Stomach (tissue), 9 donors: Measurements from ENCODE around the gene SUPT7L. TPM values are rescaled to one million over a fixed set of nuclear protein-coding genes. Genes with fewer than 3 reads are reported as not detected.

ENCODE experiments used
- DNase-seq, 2 donors: peaks; one replicate each; pipeline versions ENCODE4 v3.0.0 to v3.0.0-alpha.2; 2013 to 2019
- H3K27ac ChIP-seq, 5 donors: fragments of 200-600 bp in 4 of 5; sonication (generic) in 4 of 5; one replicate each; pipeline ENCODE4 v1.5.1; 2013 to 2019; ENCODE audit warnings: mild to moderate bottlenecking in 1 of 5, moderate library complexity in 1 of 5
- H3K27me3 ChIP-seq, 3 donors: fragments of 200-600 bp; sonication (generic); one replicate each; pipeline ENCODE4 v1.5.1; 2017 to 2019; ENCODE audit warnings: mixed run types in 1 of 3
- H3K36me3 ChIP-seq, 4 donors: fragments of 200-600 bp; sonication (generic); 1 replicate in 3 of 4; 2 replicates in 1 of 4; pipeline ENCODE4 v1.5.1; 2016 to 2019
- H3K4me1 ChIP-seq, 4 donors: fragments of 200-600 bp; sonication (generic); one replicate each; pipeline ENCODE4 v1.5.1; 2016 to 2019
- H3K4me3 ChIP-seq, 4 donors: fragments of 200-600 bp; sonication (generic) in 3 of 4; one replicate each; pipeline ENCODE4 v1.5.1; 2016 to 2019; ENCODE audit warnings: mild to moderate bottlenecking in 1 of 4
- H3K9me3 ChIP-seq, 4 donors: fragments of 200-600 bp; sonication (generic); one replicate each; pipeline ENCODE4 v1.5.1; 2016 to 2019
- CTCF ChIP-seq, 7 experiments: fragments of 450-650 bp in 4 of 7; fragments of 200-600 bp in 3 of 7; sonication (generic) in 3 of 7; IDR thresholded peaks; one replicate each; pipeline ENCODE4 v1.5.1; 2016 to 2019; ENCODE audit warnings: antibody characterized with exemption in 7 of 7, control low read depth in 2 of 7, mild to moderate bottlenecking in 1 of 7
- EP300 ChIP-seq: sonication (generic); formaldehyde crosslinking; IDR thresholded peaks from one replicate; pipeline ENCODE4 v1.6.1; 2017; ENCODE audit warnings: antibody characterized with exemption
- POLR2A ChIP-seq, 4 donors: fragments of 450-650 bp; IDR thresholded peaks; one replicate each; pipeline ENCODE4 v1.6.1; 2016; ENCODE audit warnings: antibody characterized with exemption in 4 of 4, control low read depth in 2 of 4, mild to moderate bottlenecking in 1 of 4, moderate library complexity in 1 of 4
- POLR2AphosphoS5 ChIP-seq, 3 donors: sonication (generic); formaldehyde crosslinking; IDR thresholded peaks; one replicate each; pipeline ENCODE4 v1.6.1; 2016; ENCODE audit warnings: antibody characterized with exemption in 3 of 3
- WGBS, 5 donors: extraction: QIAGEN DNeasy Blood & Tissue Kit in 3 of 5; methylation state at CpG; one replicate each; pipeline versions ENCODE4 v1.1.5 to v1.1.7; 2013 to 2018; 5-methylcytosine and 5-hydroxymethylcytosine counted together
- intact Hi-C: fragments of 100-400 bp; cut with DNase I; formaldehyde crosslinking; loops from one replicate; pipeline ENCODE4 v1.15.1; 2023; ENCODE audit warnings: low total_unique reads
- polyA plus RNA-seq, 3 donors: library from polyadenylated mRNA; stranded (reverse); fragments of 200-250 nt; gene quantifications; one replicate each; pipeline ENCODE4 v1.2.3, GENCODE V29; 2013
- total RNA-seq, 5 donors: library from RNA; depleted of rRNA; stranded (reverse); fragments of >200 nt; gene quantifications; one replicate each; pipeline versions ENCODE4 v1.1.0 to v1.2.3, GENCODE V29; 2014 to 2016
- donor health status: healthy with polysubstance abuse.
- donor health status: Bipolar disorder and iron deficiency.
- donor health status: healthy.

The SUPT7L gene
- total and polyA plus RNA-seq, 8 donors: 10.1 to 50.9 (median 24.9) TPM

- no peak for DNase-seq
- H3K27ac ChIP-seq: peak overlapping the region; percentile 83 to 96 (median 94)
- no peak for TF ChIP-seq EP300
- TF ChIP-seq POLR2A (IDR thresholded peaks at IDR 0.05): no peak
- TF ChIP-seq CTCF (IDR thresholded peaks at IDR 0.05): no peak
- TF ChIP-seq POLR2AphosphoS5 (IDR thresholded peaks at IDR 0.05): no peak
- WGBS, 5 donors: 2 to 12% (median 4%) methylated on average over 9 to 28 of the region's 28 CpGs
- peaks cover 17 to 54% (median 40%) of the 10 kb centered on the region in 4 donors for H3K4me1 ChIP-seq
- H3K4me3 ChIP-seq: peak overlapping the region; percentile 66 to 99 (median 91)
- H3K36me3 ChIP-seq: peaks cover 28 to 57% (median 55%) of the 10 kb centered on the region in 4 donors
- intact Hi-C loops: no loop called here
- H3K9me3 ChIP-seq: no peaks in the 10 kb centered on the region
- H3K27me3 ChIP-seq: no peaks in the 10 kb centered on the region
These were observed 750 bp upstream of the SUPT7L start for GRCh38 chr2:27664154-27664574.

GRCh38 chr2:27661371-27661770, 2.0 kb downstream of the SUPT7L start:
- Histone ChIP-seq H3K36me3 (peaks cover 27 to 57% (median 56%) of the 10 kb centered on the region in 4 donors), H3K9me3 (no peaks in the 10 kb centered on the region), H3K27me3 (no peaks in the 10 kb centered on the region), H3K4me3 (no peak overlapping the region), H3K27ac (no peak overlapping the region), H3K4me1 (peaks cover 17 to 63% (median 39%) of the 10 kb centered on the region in 4 donors)
- WGBS, 5 donors: 80 to 91% (median 90%) methylated on average over 1 of the region's 1 CpG
- no peak for DNase-seq
- TF ChIP-seq CTCF (IDR thresholded peaks at IDR 0.05) (no peak), POLR2AphosphoS5 (IDR thresholded peaks at IDR 0.05) (no peak), EP300 (no peak), POLR2A (IDR thresholded peaks at IDR 0.05) (no peak)
- intact Hi-C loops: no loop called here

GRCh38 chr2:27655155-27655951, 8.1 kb downstream of the SUPT7L start:
- H3K9me3 ChIP-seq: no peaks in the 10 kb centered on the region
- TF ChIP-seq POLR2AphosphoS5 (IDR thresholded peaks at IDR 0.05): no peak
- no peak for TF ChIP-seq POLR2A (IDR thresholded peaks at IDR 0.05)
- TF ChIP-seq CTCF (IDR thresholded peaks at IDR 0.05): no peak
- no peak for TF ChIP-seq EP300
- no peaks in the 10 kb centered on the region for H3K27me3 ChIP-seq
- DNase-seq: no peak
- no peak overlapping the region for H3K27ac ChIP-seq
- no peak overlapping the region for H3K4me3 ChIP-seq
- H3K4me1 ChIP-seq: peaks cover 0 to 28% (median 0%) of the 10 kb centered on the region in 4 donors
- H3K36me3 ChIP-seq: peaks cover 57 to 99% (median 99%) of the 10 kb centered on the region in 4 donors
- 57 to 74% (median 68%) methylated on average over 7 of the region's 7 CpGs for WGBS, 5 donors
- intact Hi-C loops: no loop called here

- Histone ChIP-seq H3K27ac (no peak overlapping the region), H3K27me3 (no peaks in the 10 kb centered on the region), H3K9me3 (no peaks in the 10 kb centered on the region), H3K4me1 (peaks cover 0 to 8% (median 0%) of the 10 kb centered on the region in 4 donors), H3K36me3 (peaks cover 71 to 100% (median 100%) of the 10 kb centered on the region in 4 donors), H3K4me3 (no peak overlapping the region)
- TF ChIP-seq POLR2AphosphoS5 (IDR thresholded peaks at IDR 0.05): no peak
- WGBS, 5 donors: 85 to 100% (median 93%) methylated on average over 2 of the region's 2 CpGs
- intact Hi-C loops: no loop called here
- no peak for DNase-seq
These were observed 10.0 kb downstream of the SUPT7L start for GRCh38 chr2:27653397-27653796.

- peaks cover 77 to 100% (median 100%) of the 10 kb centered on the region in 4 donors for H3K36me3 ChIP-seq
- TF ChIP-seq EP300: no peak
- TF ChIP-seq POLR2A (IDR thresholded peaks at IDR 0.05): no peak
- no peak for TF ChIP-seq POLR2AphosphoS5 (IDR thresholded peaks at IDR 0.05)
- TF ChIP-seq CTCF (IDR thresholded peaks at IDR 0.05): no peak
- no peak overlapping the region for H3K4me3 ChIP-seq
- peaks cover 0 to 2% (median 0%) of the 10 kb centered on the region in 4 donors for H3K4me1 ChIP-seq
- 81 to 98% (median 89%) methylated on average over 1 of the region's 1 CpG for WGBS, 5 donors
- intact Hi-C loops: no loop called here
- H3K9me3 ChIP-seq: no peaks in the 10 kb centered on the region
- H3K27ac ChIP-seq: no peak overlapping the region
- H3K27me3 ChIP-seq: no peaks in the 10 kb centered on the region
- no peak for DNase-seq
These were observed 10.6 kb downstream of the SUPT7L start for GRCh38 chr2:27652790-27653189.
